Transverse colon (tissue), 4 donors: ENCODE measurements around the gene TCHH.

Experiments
- CTCF ChIP-seq, 5 experiments: fragments of 200-600 bp in 3 of 5; fragments of 450-650 bp in 2 of 5; sonication (generic) in 3 of 5; IDR thresholded peaks; 1 replicate in 2 of 5; 2 replicates in 3 of 5; pipeline ENCODE4 v1.5.1; 2016 to 2017; ENCODE audit warnings: antibody characterized with exemption in 5 of 5, inconsistent platforms in 3 of 5, mild to moderate bottlenecking in 2 of 5, moderate library complexity in 1 of 5
- EP300 ChIP-seq: sonication (generic); formaldehyde crosslinking; IDR thresholded peaks from one replicate; pipeline ENCODE4 v1.6.1; 2017; ENCODE audit warnings: antibody characterized with exemption, low read depth
- POLR2A ChIP-seq: fragments of 450-650 bp; IDR thresholded peaks from one replicate; pipeline ENCODE4 v1.6.1; 2016; ENCODE audit warnings: antibody characterized with exemption, mild to moderate bottlenecking, moderate library complexity
- POLR2AphosphoS5 ChIP-seq, 3 donors: sonication (generic); formaldehyde crosslinking; IDR thresholded peaks; one replicate each; pipeline ENCODE4 v1.6.1; 2016; ENCODE audit warnings: antibody characterized with exemption in 3 of 3

DNA sequence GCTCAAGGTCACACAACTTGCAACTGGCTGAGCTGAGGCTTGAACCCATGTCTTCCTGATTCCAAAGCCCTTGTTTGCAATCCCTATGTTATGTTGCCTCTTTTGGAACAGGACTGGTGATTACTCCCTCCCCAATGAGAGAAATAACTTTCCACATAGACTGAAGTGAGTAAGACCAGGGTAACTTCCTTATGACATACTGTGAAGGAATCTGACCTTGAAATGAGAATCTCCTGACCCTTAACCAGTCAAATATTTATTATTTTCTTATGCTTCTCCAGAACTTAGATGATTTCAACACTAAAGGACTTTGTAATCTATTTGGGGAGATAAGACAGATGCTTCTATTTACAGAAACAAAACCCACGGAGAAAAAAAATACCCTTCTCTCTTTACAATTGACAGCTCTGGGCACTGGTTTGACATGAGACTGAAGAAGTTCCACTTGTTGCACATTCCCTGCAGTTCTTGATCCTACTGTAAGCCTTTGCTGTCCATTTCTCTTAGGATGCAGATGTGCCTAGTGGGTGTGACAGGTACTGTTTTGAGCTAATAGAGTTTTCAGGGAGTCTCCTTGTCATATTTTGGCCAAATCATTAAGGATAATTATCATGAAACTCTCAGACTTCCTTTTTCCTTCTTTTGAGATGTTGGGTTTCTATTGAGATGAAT lies 47.7 kb upstream of the TCHH start:
- TF ChIP-seq CTCF (IDR thresholded peaks at IDR 0.05) = no peak
- TF ChIP-seq EP300 = no peak
- TF ChIP-seq POLR2AphosphoS5 (IDR thresholded peaks at IDR 0.05) = no peak
- TF ChIP-seq POLR2A = no peak
